Spinal cord (tissue), 10 donors: ENCODE results near the gene DIP2A. TPM values are rescaled to one million over a fixed set of nuclear protein-coding genes. Genes with fewer than 3 reads are reported as not detected.
A peak's percentile ranks its signal among the peaks of the same experiment; 100 is the strongest.

Experiments
- DNase-seq, 6 donors: peaks; one replicate each; pipeline versions ENCODE4 v3.0.0 to v3.0.0-alpha.2; 2013 to 2015; ENCODE audit warnings: low spot score in 6 of 6, low read depth in 4 of 6
- H3K27ac ChIP-seq: one replicate; pipeline ENCODE4 v1.5.1; 2013; ENCODE audit warnings: low read depth, low read length, control low read depth
- H3K27me3 ChIP-seq: one replicate; pipeline ENCODE4 v1.6.1; 2013; ENCODE audit warnings: low read length; ENCODE audit not compliant: control insufficient read depth, insufficient read depth
- H3K36me3 ChIP-seq: one replicate; pipeline ENCODE4 v1.6.1; 2013; ENCODE audit warnings: low read length; ENCODE audit not compliant: control insufficient read depth, insufficient read depth
- H3K4me1 ChIP-seq: one replicate; pipeline ENCODE4 v1.6.1; 2013; ENCODE audit warnings: low read length; ENCODE audit not compliant: control insufficient read depth, insufficient read depth
- H3K4me3 ChIP-seq: one replicate; pipeline ENCODE4 v1.5.1; 2013; ENCODE audit warnings: low read depth, low read length, control low read depth
- H3K9me3 ChIP-seq: one replicate; pipeline ENCODE4 v1.6.1; 2013; ENCODE audit warnings: low read length; ENCODE audit not compliant: control insufficient read depth, insufficient read depth
- WGBS: methylation state at CpG from one replicate; pipeline ENCODE4 v1.1.5; 2013; ENCODE audit warnings: missing lambda C conversion rate; ENCODE audit not compliant: insufficient coverage; 5-methylcytosine and 5-hydroxymethylcytosine counted together
- long read RNA-seq, 4 donors: transcript quantifications; one replicate each; lab custom pipeline, GENCODE V29; 2026
- polyA plus RNA-seq, 2 donors: library from polyadenylated mRNA; unstranded; fragments of 120-200 nt; gene quantifications; one replicate each; pipeline ENCODE4 v1.2.1, GENCODE V29; 2013; ENCODE audit not compliant: insufficient read length in 2 of 2
- total RNA-seq, 2 donors: library from RNA; depleted of rRNA in 1 of 2; stranded (reverse); fragments of 120-200 nt in 1 of 2; fragments of >200 nt in 1 of 2; gene quantifications; one replicate each; pipeline versions ENCODE4 v1.2.3 to v1.2.4, GENCODE V29; 2013 to 2014
- donor health status: healthy.

Gene DIP2A, protein sequence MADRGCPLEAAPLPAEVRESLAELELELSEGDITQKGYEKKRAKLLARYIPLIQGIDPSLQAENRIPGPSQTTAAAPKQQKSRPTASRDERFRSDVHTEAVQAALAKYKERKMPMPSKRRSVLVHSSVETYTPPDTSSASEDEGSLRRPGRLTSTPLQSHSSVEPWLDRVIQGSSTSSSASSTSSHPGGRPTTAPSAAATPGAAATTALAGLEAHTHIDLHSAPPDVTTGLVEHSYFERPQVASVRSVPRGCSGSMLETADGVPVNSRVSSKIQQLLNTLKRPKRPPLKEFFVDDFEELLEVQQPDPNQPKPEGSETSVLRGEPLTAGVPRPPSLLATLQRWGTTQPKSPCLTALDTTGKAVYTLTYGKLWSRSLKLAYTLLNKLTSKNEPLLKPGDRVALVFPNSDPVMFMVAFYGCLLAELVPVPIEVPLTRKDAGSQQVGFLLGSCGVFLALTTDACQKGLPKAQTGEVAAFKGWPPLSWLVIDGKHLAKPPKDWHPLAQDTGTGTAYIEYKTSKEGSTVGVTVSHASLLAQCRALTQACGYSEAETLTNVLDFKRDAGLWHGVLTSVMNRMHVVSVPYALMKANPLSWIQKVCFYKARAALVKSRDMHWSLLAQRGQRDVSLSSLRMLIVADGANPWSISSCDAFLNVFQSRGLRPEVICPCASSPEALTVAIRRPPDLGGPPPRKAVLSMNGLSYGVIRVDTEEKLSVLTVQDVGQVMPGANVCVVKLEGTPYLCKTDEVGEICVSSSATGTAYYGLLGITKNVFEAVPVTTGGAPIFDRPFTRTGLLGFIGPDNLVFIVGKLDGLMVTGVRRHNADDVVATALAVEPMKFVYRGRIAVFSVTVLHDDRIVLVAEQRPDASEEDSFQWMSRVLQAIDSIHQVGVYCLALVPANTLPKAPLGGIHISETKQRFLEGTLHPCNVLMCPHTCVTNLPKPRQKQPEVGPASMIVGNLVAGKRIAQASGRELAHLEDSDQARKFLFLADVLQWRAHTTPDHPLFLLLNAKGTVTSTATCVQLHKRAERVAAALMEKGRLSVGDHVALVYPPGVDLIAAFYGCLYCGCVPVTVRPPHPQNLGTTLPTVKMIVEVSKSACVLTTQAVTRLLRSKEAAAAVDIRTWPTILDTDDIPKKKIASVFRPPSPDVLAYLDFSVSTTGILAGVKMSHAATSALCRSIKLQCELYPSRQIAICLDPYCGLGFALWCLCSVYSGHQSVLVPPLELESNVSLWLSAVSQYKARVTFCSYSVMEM (N-terminal part only)
- total RNA-seq = 10 to 100 TPM; 41.2 to 44.5 TPM
- polyA plus RNA-seq = 10 to 100 TPM; 42.0 to 69.6 TPM
- long read RNA-seq, donor 1, full-length matches to known transcripts = 3 of 3 reads
- long read RNA-seq, donor 1, partial matches to known transcripts = 0 of 3 reads
- long read RNA-seq, donor 1, other reads (novel, unspliced or antisense) = 0 of 3 reads
- long read RNA-seq, donor 2 = 0 reads
- long read RNA-seq, donor 3, partial matches to known transcripts = 0 of 1 reads
- long read RNA-seq, donor 3, other reads (novel, unspliced or antisense) = 0 of 1 reads
- long read RNA-seq, donor 4, partial matches to known transcripts = 0 of 1 reads
- long read RNA-seq, donor 4, other reads (novel, unspliced or antisense) = 0 of 1 reads

DNA sequence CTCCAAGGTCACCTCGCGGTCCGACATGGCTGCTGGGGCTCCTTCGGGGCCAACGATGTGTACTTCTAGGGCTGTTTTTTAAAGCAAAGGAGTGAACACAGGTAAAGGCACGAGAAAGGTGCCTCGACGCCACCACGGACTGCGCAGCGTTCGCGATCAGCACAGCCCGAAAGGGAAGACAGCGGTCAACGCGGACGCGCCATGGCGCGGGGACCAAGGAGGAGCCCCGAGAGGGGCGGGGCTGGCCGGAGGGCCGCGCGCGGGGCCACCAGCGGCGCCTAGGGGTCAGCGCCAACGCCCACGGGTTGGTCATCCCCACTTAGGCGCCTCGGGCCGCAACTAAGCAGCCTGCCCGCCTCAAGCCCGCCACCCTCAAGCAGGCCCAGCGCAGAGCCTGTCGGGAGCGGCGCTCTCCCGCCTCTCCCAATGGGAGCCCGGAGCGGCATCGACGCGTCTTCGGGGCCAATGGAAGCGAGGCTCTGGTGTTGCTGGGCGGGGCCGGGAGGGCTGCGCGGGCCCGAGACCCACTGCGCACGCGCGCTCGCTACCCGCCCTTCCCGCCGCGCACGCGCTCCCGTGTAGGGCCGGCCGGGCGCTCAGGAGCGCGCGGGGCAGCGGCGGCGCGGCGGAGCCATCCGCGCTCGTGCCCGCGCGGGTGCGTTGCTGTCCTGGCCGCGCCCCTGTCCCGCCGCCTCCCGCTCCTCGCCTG is at the start of gene DIP2A:
TSS of gene DIP2A (plus strand) at position 577 of the 709 bp plus-strand sequence. CDS start 241 bp downstream, outside the sequence.
- Histone ChIP-seq H3K9me3 (no peaks in the 10 kb centered on the region), H3K27ac (peak within 1 kb of the TSS; percentile 86), H3K4me1 (peaks cover 28% of the 10 kb centered on the region), H3K4me3 (peak within 1 kb of the TSS; percentile 82), H3K36me3 (peaks cover 4% of the 10 kb centered on the region), H3K27me3 (no peaks in the 10 kb centered on the region)
- DNase-seq = peak; percentile 91 to 99 (median 94)
- 0% methylated on average over 91 of the region's 91 CpGs for WGBS

DNA sequence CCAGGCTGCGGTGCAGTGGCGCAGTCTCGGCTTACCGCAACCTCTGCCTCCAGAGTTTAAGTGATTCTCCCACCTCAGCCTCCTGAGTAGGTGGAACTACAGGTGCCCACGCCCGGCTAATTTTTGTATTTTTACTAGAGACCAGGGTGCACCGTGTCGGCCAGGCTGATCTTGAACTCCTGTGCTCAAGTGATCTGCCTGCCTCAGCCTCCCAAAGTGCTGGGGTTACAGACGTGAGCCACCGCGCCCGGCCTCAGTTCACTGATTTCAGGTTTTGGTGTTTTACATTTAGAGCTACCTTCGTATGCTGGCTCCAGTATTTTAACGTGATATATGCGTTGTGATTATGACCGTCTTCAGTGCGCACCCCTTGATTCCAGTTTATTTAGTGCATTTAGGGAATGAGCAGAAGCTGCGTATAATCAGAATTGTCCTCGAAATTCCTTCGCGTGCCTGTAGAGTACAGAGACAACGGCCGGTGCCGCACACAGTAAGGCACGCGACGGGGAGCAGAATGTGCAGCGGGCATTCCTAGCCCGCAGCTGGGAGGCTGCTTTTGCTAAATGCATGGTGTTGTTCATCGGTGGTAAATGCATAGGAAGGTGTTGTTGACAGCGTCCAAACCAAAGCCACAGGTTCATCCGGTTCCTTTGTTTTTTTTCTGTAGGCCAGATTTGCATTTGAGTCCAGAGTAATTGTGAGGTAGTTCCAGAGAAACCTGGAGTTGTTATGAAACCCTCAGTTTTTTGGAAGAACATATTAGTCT is 48.9 kb upstream of the DIP2A start:
- H3K27ac ChIP-seq = no peak overlapping the region
- no peaks in the 10 kb centered on the region for H3K4me1 ChIP-seq
- H3K27me3 ChIP-seq = no peaks in the 10 kb centered on the region
- no peak for DNase-seq
- no peaks in the 10 kb centered on the region for H3K9me3 ChIP-seq
- WGBS = 95% methylated on average over 32 of the region's 32 CpGs
- H3K36me3 ChIP-seq = peaks cover 50% of the 10 kb centered on the region
- H3K4me3 ChIP-seq = no peak overlapping the region

DNA sequence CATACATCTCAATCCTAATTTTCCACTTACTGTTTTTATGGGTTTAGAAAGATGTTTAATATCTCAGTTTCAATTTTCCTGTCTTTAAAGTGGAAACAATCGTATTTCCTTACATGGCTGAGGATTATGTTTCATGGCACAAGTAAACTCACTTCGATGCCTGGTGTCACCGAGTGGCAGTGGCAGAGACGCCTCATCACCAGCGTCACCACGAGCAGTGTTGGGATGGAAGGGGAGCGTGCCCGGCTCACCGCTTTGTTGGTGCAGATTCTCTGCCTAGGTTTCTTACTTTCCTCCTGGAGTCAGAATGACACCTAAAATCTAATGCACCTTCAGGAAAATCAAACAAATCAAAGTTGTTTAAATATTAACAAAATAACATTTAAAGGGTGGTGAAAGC is 48.2 kb upstream of the DIP2A start:
- H3K9me3 ChIP-seq = no peaks in the 10 kb centered on the region
- DNase-seq = no peak
- peaks cover 49% of the 10 kb centered on the region for H3K36me3 ChIP-seq
- no peak overlapping the region for H3K4me3 ChIP-seq
- H3K27me3 ChIP-seq = no peaks in the 10 kb centered on the region
- no peaks in the 10 kb centered on the region for H3K4me1 ChIP-seq
- WGBS = 98% methylated on average over 8 of the region's 9 CpGs
- H3K27ac ChIP-seq = no peak overlapping the region

DNA sequence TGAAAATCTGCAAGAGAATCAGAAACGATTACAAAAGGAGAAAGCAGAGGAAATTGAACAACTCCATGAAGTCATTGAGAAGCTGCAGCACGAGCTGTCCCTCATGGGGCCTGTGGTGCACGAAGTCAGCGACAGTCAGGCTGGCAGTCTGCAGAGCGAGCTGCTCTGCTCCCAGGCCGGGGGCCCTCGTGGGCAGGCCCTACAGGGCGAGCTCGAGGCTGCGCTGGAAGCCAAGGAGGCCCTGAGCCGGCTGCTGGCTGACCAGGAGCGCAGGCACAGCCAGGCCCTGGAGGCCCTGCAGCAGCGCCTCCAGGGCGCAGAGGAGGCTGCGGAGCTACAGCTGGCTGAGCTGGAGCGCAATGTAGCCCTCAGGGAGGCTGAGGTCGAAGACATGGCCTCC is 47.5 kb upstream of the DIP2A start:
- WGBS = 88% methylated on average over 17 of the region's 17 CpGs
- H3K9me3 ChIP-seq = no peaks in the 10 kb centered on the region
- H3K27me3 ChIP-seq = no peaks in the 10 kb centered on the region
- peaks cover 50% of the 10 kb centered on the region for H3K36me3 ChIP-seq
- H3K27ac ChIP-seq = no peak overlapping the region
- no peaks in the 10 kb centered on the region for H3K4me1 ChIP-seq
- DNase-seq = no peak
- H3K4me3 ChIP-seq = no peak overlapping the region

DNA sequence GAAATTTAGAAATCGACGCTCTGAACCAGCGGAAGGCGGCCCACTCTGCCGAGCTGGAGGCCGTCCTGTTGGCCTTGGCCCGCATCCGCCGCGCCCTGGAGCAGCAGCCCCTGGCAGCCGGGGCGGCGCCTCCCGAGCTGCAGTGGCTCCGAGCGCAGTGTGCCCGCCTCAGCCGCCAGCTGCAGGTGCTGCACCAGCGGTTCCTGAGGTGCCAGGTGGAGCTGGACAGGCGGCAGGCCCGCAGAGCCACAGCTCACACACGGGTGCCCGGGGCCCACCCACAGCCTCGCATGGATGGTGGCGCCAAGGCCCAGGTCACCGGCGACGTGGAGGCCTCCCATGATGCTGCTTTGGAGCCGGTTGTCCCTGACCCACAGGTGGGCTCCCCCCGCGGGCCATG is 47.0 kb upstream of the DIP2A start:
- no peaks in the 10 kb centered on the region for H3K9me3 ChIP-seq
- H3K4me1 ChIP-seq = no peaks in the 10 kb centered on the region
- H3K27ac ChIP-seq = no peak overlapping the region
- WGBS = 96% methylated on average over 28 of the region's 31 CpGs
- no peak for DNase-seq
- H3K4me3 ChIP-seq = no peak overlapping the region
- no peaks in the 10 kb centered on the region for H3K27me3 ChIP-seq
- peaks cover 54% of the 10 kb centered on the region for H3K36me3 ChIP-seq

DNA sequence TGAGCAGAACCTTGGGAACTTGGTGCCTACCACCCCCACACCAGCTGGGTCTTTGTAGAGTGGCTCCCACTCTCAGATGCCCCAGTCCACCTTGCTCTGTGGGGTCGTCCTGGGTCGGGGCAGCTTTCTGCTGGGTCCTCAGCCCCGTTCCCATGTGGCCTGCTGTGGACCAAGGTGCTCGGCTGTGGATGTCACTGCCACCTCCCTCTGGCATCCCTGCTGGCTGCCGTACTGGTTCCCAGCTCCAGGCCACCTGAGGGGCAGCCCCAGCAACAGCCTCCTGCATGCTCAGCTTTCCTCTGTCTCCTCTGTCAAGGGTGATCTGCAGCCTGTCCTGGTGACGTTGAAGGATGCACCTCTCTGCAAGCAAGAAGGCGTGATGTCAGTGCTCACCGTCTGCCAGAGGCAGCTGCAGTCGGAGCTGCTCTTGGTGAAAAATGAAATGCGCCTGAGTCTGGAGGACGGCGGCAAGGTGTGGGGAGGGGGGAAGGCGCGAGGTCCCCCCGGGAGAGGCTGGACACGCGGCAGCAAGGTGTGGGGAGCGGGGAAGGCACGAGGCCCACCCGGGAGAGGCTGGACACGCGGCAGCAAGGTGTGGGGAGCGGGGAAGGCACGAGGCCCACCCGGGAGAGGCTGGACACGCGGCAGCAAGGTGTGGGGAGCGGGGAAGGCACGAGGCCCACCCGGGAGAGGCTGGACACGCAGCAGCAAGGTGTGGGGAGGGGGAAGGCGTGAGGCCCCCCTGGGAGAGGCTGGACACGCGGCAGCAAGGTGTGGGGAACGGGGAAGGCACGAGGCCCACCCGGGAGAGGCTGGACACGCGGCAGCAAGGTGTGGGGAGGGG is 45.9 kb upstream of the DIP2A start:
- no peak overlapping the region for H3K4me3 ChIP-seq
- DNase-seq = peak in 1 of 6 donors; percentile 32
- WGBS = 86% methylated on average over 27 of the region's 39 CpGs

DNA sequence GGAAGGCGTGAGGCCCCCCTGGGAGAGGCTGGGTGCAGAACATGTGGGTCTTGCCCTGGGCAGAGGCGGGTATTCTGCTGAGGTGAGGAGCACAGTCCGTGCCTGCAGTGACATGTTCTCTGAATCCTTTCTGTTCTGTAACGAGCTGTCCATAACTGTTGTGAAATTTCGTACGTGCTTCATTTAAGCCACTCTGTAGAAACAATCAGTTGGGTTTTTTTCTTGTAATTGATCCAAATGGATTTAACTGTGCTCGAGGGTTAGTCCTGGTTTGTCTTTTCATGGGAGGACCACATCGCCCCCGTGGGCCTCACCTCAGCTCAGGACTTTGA is 45.4 kb upstream of the DIP2A start:
- H3K36me3 ChIP-seq = peaks cover 67% of the 10 kb centered on the region

More for the DNA sequence above, 45.9 kb upstream of the DIP2A start:
- Histone ChIP-seq H3K4me1 (no peaks in the 10 kb centered on the region), H3K36me3 (peaks cover 63% of the 10 kb centered on the region), H3K27me3 (no peaks in the 10 kb centered on the region), H3K27ac (no peak overlapping the region), H3K9me3 (no peaks in the 10 kb centered on the region)

DNA sequence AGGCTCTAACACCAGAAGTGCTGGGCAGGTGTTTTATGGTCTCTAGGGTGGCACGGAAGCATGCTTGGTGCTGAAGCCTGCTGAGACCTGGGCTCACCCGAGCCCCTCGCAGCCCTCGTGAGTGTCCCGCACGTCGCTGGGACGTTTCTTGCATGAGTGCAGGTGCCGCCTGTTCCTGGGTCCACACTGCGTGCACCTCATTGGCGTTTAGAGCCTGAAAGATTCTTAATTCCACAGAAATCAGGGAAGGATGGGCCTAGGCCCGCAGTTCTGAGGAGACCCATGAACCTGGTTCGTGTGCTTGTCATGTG is 43.8 kb upstream of the DIP2A start:
- Histone ChIP-seq H3K9me3 (no peaks in the 10 kb centered on the region), H3K36me3 (peaks cover 78% of the 10 kb centered on the region), H3K27me3 (no peaks in the 10 kb centered on the region), H3K4me3 (no peak overlapping the region), H3K27ac (no peak overlapping the region), H3K4me1 (no peaks in the 10 kb centered on the region)
- WGBS = 96% methylated on average over 13 of the region's 13 CpGs
- DNase-seq = no peak

More for the DNA sequence above, 45.4 kb upstream of the DIP2A start:
- no peaks in the 10 kb centered on the region for H3K4me1 ChIP-seq
- no peaks in the 10 kb centered on the region for H3K9me3 ChIP-seq
- no peaks in the 10 kb centered on the region for H3K27me3 ChIP-seq
- no peak overlapping the region for H3K27ac ChIP-seq
- H3K4me3 ChIP-seq = no peak overlapping the region
- WGBS = 85% methylated on average over 9 of the region's 9 CpGs
- no peak for DNase-seq
